ENCODE measurements around the gene IL21R.

IL21R gene

DNA sequence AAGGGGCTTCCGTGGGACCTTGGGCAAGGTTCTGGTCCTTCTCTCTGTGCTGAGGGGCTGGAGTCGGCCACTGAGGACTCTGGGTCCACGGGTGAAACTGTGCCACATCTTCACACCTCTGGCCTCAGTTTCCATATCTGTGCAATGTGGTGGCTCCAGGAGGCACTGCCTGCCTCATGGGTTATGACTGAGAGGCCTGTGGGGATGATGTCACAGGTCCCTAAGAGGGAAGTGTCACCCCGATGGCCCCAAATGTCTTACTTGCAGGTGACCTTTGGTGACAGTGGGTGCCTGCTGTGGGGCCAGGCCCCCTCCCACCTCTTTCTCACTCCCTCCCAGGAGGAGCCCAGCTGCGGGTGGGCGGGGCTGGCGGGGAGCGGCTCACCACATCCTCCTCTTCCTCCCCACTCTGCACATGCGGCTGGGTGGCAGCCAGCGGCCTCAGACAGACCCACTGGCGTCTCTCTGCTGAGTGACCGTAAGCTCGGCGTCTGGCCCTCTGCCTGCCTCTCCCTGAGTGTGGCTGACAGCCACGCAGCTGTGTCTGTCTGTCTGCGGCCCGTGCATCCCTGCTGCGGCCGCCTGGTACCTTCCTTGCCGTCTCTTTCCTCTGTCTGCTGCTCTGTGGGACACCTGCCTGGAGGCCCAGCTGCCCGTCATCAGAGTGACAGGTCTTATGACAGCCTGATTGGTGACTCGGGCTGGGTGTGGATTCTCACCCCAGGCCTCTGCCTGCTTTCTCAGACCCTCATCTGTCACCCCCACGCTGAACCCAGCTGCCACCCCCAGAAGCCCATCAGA is at the start of gene IL21R:
Gene IL21R, plus strand, starts transcription at position 407 of the 801 bp plus-strand sequence. CDS start 27,898 bp downstream, outside the sequence.
- DNase-seq, result peak; percentile 59
- peak within 1 kb of the TSS; percentile 73 for H3K27ac ChIP-seq
- TF ChIP-seq CTCF (IDR thresholded peaks at IDR 0.05; ENCODE audit: low read depth, low read length, missing control alignments), result no peak
- no peaks in the 10 kb centered on the region for H3K36me3 ChIP-seq (replicated peaks)
- no peak within 1 kb of the TSS for H3K4me3 ChIP-seq (ENCODE audit: low read depth, low read length)
- in situ Hi-C loops (cut with HindIII; ENCODE audit: low pct_ligation_motif_present, low sequenced_read_pairs), result no loop called here
- no peaks in the 10 kb centered on the region for H3K27me3 ChIP-seq (replicated peaks)

- peaks cover 86% of the 10 kb centered on the region for H3K36me3 ChIP-seq (replicated peaks)
- no peak overlapping the region for H3K4me3 ChIP-seq (ENCODE audit: low read depth, low read length)
- in situ Hi-C loops (cut with HindIII; ENCODE audit: low pct_ligation_motif_present, low sequenced_read_pairs), result no loop called here
- H3K27me3 ChIP-seq (replicated peaks), result no peaks in the 10 kb centered on the region
- no peak for TF ChIP-seq CTCF (IDR thresholded peaks at IDR 0.05; ENCODE audit: low read depth, low read length, missing control alignments)
- DNase-seq, result no peak
- no peak overlapping the region for H3K27ac ChIP-seq
These were observed 48.1 kb upstream of the IL21R start for GRCh38 chr16:27353853-27354252.

DNA sequence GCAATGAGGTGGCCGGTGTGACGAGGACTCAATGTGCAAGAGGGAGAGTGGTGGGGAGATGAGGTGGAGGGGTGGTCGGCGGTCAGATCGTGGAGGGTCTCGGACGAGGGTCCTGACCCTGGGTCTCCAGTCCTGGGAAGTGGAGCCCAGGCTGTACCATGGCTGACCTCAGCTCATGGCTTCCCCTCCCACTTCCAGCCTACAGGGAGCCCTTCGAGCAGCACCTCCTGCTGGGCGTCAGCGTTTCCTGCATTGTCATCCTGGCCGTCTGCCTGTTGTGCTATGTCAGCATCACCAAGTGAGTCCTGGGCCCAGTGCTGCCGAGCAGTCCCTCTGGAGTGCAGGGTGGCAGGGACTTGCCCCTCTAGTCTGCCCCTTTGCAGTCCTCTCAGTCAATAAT is 46.4 kb upstream of the IL21R start:
- no peaks in the 10 kb centered on the region for H3K27me3 ChIP-seq (replicated peaks)
- peak; percentile 70 for TF ChIP-seq CTCF (IDR thresholded peaks at IDR 0.05; ENCODE audit: low read depth, low read length, missing control alignments)
- no peak overlapping the region for H3K27ac ChIP-seq
- H3K4me3 ChIP-seq (ENCODE audit: low read depth, low read length), result no peak overlapping the region
- peak; percentile 53 for DNase-seq
- in situ Hi-C loops (cut with HindIII; ENCODE audit: low pct_ligation_motif_present, low sequenced_read_pairs), result no loop called here
- peaks cover 85% of the 10 kb centered on the region for H3K36me3 ChIP-seq (replicated peaks)

- in situ Hi-C loops (cut with HindIII; ENCODE audit: low pct_ligation_motif_present, low sequenced_read_pairs), result no loop called here
- Histone ChIP-seq H3K4me3 (ENCODE audit: low read depth, low read length) (no peak overlapping the region), H3K27me3 (replicated peaks) (no peaks in the 10 kb centered on the region), H3K27ac (no peak overlapping the region), H3K36me3 (replicated peaks) (peaks cover 82% of the 10 kb centered on the region)
- no peak for DNase-seq
- TF ChIP-seq CTCF (IDR thresholded peaks at IDR 0.05; ENCODE audit: low read depth, low read length, missing control alignments), result no peak
These were observed 45.2 kb upstream of the IL21R start for GRCh38 chr16:27356794-27357193.

GRCh38 chr16:27359051-27359450 is 42.9 kb upstream of the IL21R start:
- Histone ChIP-seq H3K27ac (no peak overlapping the region), H3K4me3 (ENCODE audit: low read depth, low read length) (no peak overlapping the region), H3K36me3 (replicated peaks) (peaks cover 84% of the 10 kb centered on the region), H3K27me3 (replicated peaks) (no peaks in the 10 kb centered on the region)
- TF ChIP-seq CTCF (IDR thresholded peaks at IDR 0.05; ENCODE audit: low read depth, low read length, missing control alignments), result no peak
- no peak for DNase-seq
- in situ Hi-C loops (cut with HindIII; ENCODE audit: low pct_ligation_motif_present, low sequenced_read_pairs), result no loop called here

DNA sequence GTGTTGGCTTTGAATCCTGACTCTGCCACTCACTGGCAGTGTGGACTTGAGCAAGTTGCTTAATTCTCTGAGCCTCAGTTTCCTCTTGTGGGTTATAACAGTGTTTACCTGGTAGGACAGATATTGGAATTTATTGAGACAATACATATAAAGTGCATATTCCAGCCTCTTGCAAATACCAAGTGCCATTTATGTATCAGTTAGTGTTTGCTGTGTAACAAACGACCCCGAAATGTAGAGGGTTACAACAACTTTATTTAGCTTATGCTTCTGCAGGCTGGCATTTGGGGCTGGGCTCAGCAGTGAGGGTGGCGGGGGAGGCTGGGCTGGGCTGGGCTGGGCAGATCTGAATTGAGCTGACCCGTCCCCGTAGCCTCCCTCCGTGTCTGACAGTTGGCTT is 42.4 kb upstream of the IL21R start:
- DNase-seq, result no peak
- H3K27me3 ChIP-seq (replicated peaks), result no peaks in the 10 kb centered on the region
- TF ChIP-seq CTCF (IDR thresholded peaks at IDR 0.05; ENCODE audit: low read depth, low read length, missing control alignments), result no peak
- H3K36me3 ChIP-seq (replicated peaks), result peaks cover 80% of the 10 kb centered on the region
- no peak overlapping the region for H3K27ac ChIP-seq
- in situ Hi-C loops (cut with HindIII; ENCODE audit: low pct_ligation_motif_present, low sequenced_read_pairs), result no loop called here
- no peak overlapping the region for H3K4me3 ChIP-seq (ENCODE audit: low read depth, low read length)
